HepG2 (cell line): ENCODE measurements around the gene MRRF. TPM values are rescaled to one million over a fixed set of nuclear protein-coding genes. Genes with fewer than 3 reads are reported as not detected.

Experiments used
- ATF7 ChIP-seq, 2 experiments: fragments of 450-650 bp in 1 of 2; sonication (generic) in 1 of 2; formaldehyde crosslinking in 1 of 2; IDR thresholded peaks; 2 replicates each; pipeline versions ENCODE4 v1.4.0 to v1.6.1; 2016 to 2020; ENCODE audit warnings: antibody characterized with exemption in 1 of 2, mild to moderate bottlenecking in 1 of 2, missing genetic modification reagents in 1 of 2
- CBX2 ChIP-seq, 2 experiments: fragments of 200-600 bp in 1 of 2; sonication (generic); formaldehyde crosslinking in 1 of 2; IDR thresholded peaks; 2 replicates each; pipeline versions ENCODE4 v1.7.0 to v1.8.1; 2018 to 2022; ENCODE audit warnings: low read depth in 2 of 2, low read length in 1 of 2, mild to moderate bottlenecking in 1 of 2, missing genetic modification reagents in 1 of 2
- CERS6 ChIP-seq: sonication (generic); formaldehyde crosslinking; IDR thresholded peaks from 2 replicates; pipeline ENCODE4 v1.5.0; 2020; ENCODE audit warnings: missing genetic modification reagents
- DZIP1 ChIP-seq: sonication (generic); formaldehyde crosslinking; IDR thresholded peaks from 2 replicates; pipeline ENCODE4 v1.5.0; 2020; ENCODE audit warnings: mild to moderate bottlenecking, missing genetic modification reagents
- EEA1 ChIP-seq: sonication (generic); formaldehyde crosslinking; IDR thresholded peaks from 2 replicates; pipeline ENCODE4 v1.5.1; 2020; ENCODE audit warnings: mild to moderate bottlenecking, missing genetic modification reagents, borderline replicate concordance
- ERF ChIP-seq: IDR thresholded peaks from 2 replicates; pipeline ENCODE4 v1.6.1; 2018; ENCODE audit warnings: missing biosample characterization, missing genetic modification reagents
- FOXA1 ChIP-seq, 2 experiments: fragments of 450-650 bp in 1 of 2; sonication (generic) in 1 of 2; formaldehyde crosslinking in 1 of 2; IDR thresholded peaks; 2 replicates each; pipeline versions ENCODE4 v1.4.0 to v1.6.1; 2016 to 2020; ENCODE audit warnings: missing genetic modification reagents in 1 of 2
- FOXC1 ChIP-seq: sonication (generic); formaldehyde crosslinking; IDR thresholded peaks from 2 replicates; pipeline ENCODE4 v1.8.0; 2022; ENCODE audit warnings: mild to moderate bottlenecking, missing genetic modification reagents, borderline replicate concordance
- FOXO1 ChIP-seq: sonication (generic); formaldehyde crosslinking; IDR thresholded peaks from 2 replicates; pipeline ENCODE4 v1.4.0; 2020; ENCODE audit warnings: missing genetic modification reagents
- GPN1 ChIP-seq: sonication (generic); formaldehyde crosslinking; IDR thresholded peaks from 2 replicates; pipeline ENCODE4 v1.5.1; 2020; ENCODE audit warnings: missing genetic modification reagents, borderline replicate concordance
- MED8 ChIP-seq: sonication (generic); formaldehyde crosslinking; IDR thresholded peaks from 2 replicates; pipeline ENCODE4 v1.8.1; 2023; ENCODE audit warnings: mild to moderate bottlenecking, missing genetic modification reagents; ENCODE audit not compliant: insufficient replicate concordance
- MEIS2 ChIP-seq: sonication (generic); formaldehyde crosslinking; IDR thresholded peaks from 2 replicates; pipeline ENCODE4 v1.9.0; 2021; ENCODE audit warnings: mild to moderate bottlenecking, missing genetic modification reagents
- MZF1 ChIP-seq: sonication (generic); formaldehyde crosslinking; IDR thresholded peaks from 2 replicates; pipeline ENCODE4 v1.8.1; 2023; ENCODE audit warnings: mild to moderate bottlenecking, missing genetic modification reagents, borderline replicate concordance
- NFKB2 ChIP-seq: sonication (generic); formaldehyde crosslinking; IDR thresholded peaks from 2 replicates; pipeline ENCODE4 v1.4.0; 2020; ENCODE audit warnings: missing genetic modification reagents, borderline replicate concordance
- PAWR ChIP-seq: sonication (generic); formaldehyde crosslinking; IDR thresholded peaks from 2 replicates; pipeline ENCODE4 v1.4.0; 2020; ENCODE audit warnings: missing genetic modification reagents, mild to moderate bottlenecking, borderline replicate concordance
- PHB2 ChIP-seq: fragments of 450-650 bp; IDR thresholded peaks from 2 replicates; pipeline ENCODE4 v1.6.1; 2018; ENCODE audit not compliant: partially characterized antibody
- POLR2A ChIP-seq, 2 experiments: IDR thresholded peaks; 2 replicates each; pipeline ENCODE4 v1.6.1; 2011; ENCODE audit warnings: low read depth in 2 of 2, low read length in 2 of 2, mild to moderate bottlenecking in 1 of 2, moderate library complexity in 1 of 2; ENCODE audit not compliant: insufficient read depth in 1 of 2
- SAFB2 ChIP-seq: sonication (generic); formaldehyde crosslinking; IDR thresholded peaks from 2 replicates; pipeline ENCODE4 v1.5.1; 2020; ENCODE audit warnings: missing genetic modification reagents, low read depth, mild to moderate bottlenecking, borderline replicate concordance
- SKIL ChIP-seq: sonication (generic); formaldehyde crosslinking; IDR thresholded peaks from 2 replicates; pipeline ENCODE4 v1.8.0; 2022; ENCODE audit warnings: missing genetic modification reagents, mild to moderate bottlenecking, moderate library complexity, borderline replicate concordance
- SSRP1 ChIP-seq: IDR thresholded peaks from 2 replicates; pipeline ENCODE4 v1.6.1; 2016; ENCODE audit warnings: control low read depth
- ZNF354B ChIP-seq: sonication (generic); formaldehyde crosslinking; IDR thresholded peaks from 2 replicates; pipeline ENCODE4 v1.8.0; 2022; ENCODE audit warnings: mild to moderate bottlenecking, missing genetic modification reagents
- ZNF547 ChIP-seq: sonication (generic); formaldehyde crosslinking; IDR thresholded peaks from 2 replicates; pipeline ENCODE4 v1.5.1; 2020; ENCODE audit warnings: mild to moderate bottlenecking, missing genetic modification reagents
- ZNF567 ChIP-seq: sonication (generic); formaldehyde crosslinking; IDR thresholded peaks from 2 replicates; pipeline ENCODE4 v1.8.1; 2023; ENCODE audit warnings: mild to moderate bottlenecking, missing genetic modification reagents, borderline replicate concordance
- ZNF792 ChIP-seq: IDR thresholded peaks from 2 replicates; pipeline ENCODE4 v1.6.1; 2016
- polyA plus RNA-seq, 8 experiments: library from polyadenylated mRNA; depleted of rRNA in 3 of 8; stranded (reverse) in 7 of 8; unstranded in 1 of 8; fragments of >200 nt; fragmentation: Illumina TruSeq in 4 of 8; extraction: Trizol in 4 of 8; gene quantifications; 2 replicates each; pipeline versions ENCODE4 v1.2.1 to v1.2.3, GENCODE V29; 2011 to 2016; ENCODE audit warnings: low read depth in 4 of 8, missing spikeins in 1 of 8, mixed read lengths in 1 of 8; ENCODE audit not compliant: insufficient read depth in 1 of 8
- total RNA-seq, 5 experiments: library from RNA; depleted of rRNA; stranded (reverse); fragments of >200 nt; fragmentation: Illumina TruSeq; extraction: Trizol; gene quantifications; 2 replicates each; pipeline ENCODE4 v1.2.3, GENCODE V29; 2016; ENCODE audit warnings: low read depth in 1 of 5

Gene MRRF
- total and polyA plus RNA-seq, 2 of the 13 experiments (the other 11 are each of a cell fraction or from before 2014, with no cell fraction given) = 37.3 to 44.3 TPM

GRCh38 chr9:122346478-122347347 is 82.0 kb downstream of the MRRF start (continued):
- TF ChIP-seq DZIP1 (CRISPR knock-in tag) (no peak), ZNF567 (CRISPR knock-in tag) (no peak), ERF (CRISPR knock-in tag) (0 out of 2 replicates have a peak, but pooled peaks have one; percentile 22), MZF1 (CRISPR knock-in tag) (no peak), FOXA1 (IDR thresholded peaks at IDR 0.05) (no peak), FOXA1 (CRISPR knock-in tag; IDR thresholded peaks at IDR 0.05) (peak; percentile 51; the same call in 1 of the 2 replicates), SSRP1 (no peak), ZNF354B (CRISPR knock-in tag) (no peak), SAFB2 (CRISPR knock-in tag) (no peak), FOXO1 (CRISPR knock-in tag) (peak; percentile 61; the same call in 1 of the 2 replicates), EEA1 (no peak), GPN1 (CRISPR knock-in tag) (0 out of 2 replicates have a peak, but pooled peaks have one; percentile 16), NFKB2 (peak; percentile 29; the same call in 1 of the 2 replicates), SKIL (CRISPR knock-in tag) (peak; percentile 29; the same call in 1 of the 2 replicates), MED8 (CRISPR knock-in tag) (no peak), ZNF792 (CRISPR knock-in tag) (no peak), FOXC1 (CRISPR knock-in tag) (no peak), CERS6 (0 out of 2 replicates have a peak, but pooled peaks have one; percentile 65), CBX2 (IDR thresholded peaks at IDR 0.05; ENCODE audit: low read depth, low read length) (no peak), CBX2 (CRISPR knock-in tag; IDR thresholded peaks at IDR 0.05; ENCODE audit: low read depth) (no peak), PAWR (CRISPR knock-in tag) (no peak), ZNF547 (CRISPR knock-in tag) (peak; percentile 64), PHB2 (no peak), POLR2A (IDR thresholded peaks at IDR 0.05; ENCODE audit: insufficient read depth in 1 of 2, low read depth in 2 of 2, low read length in 2 of 2) (no peak), MEIS2 (no peak), ATF7 (IDR thresholded peaks at IDR 0.05) (no peak), ATF7 (CRISPR knock-in tag; IDR thresholded peaks at IDR 0.05) (no peak)
